ENCODE results near the gene CLGN. TPM values are rescaled to one million over a fixed set of nuclear protein-coding genes. Genes with fewer than 3 reads are reported as not detected.
"Not testable (repeated sequence)": the region's sequence is repeated elsewhere in the genome, so short reads cannot be mapped to it uniquely, and the experiment has no call there.

CLGN gene
- polyA plus RNA-seq, 4 donors: 0.38 to 0.88 TPM; not detected in 2

DNA sequence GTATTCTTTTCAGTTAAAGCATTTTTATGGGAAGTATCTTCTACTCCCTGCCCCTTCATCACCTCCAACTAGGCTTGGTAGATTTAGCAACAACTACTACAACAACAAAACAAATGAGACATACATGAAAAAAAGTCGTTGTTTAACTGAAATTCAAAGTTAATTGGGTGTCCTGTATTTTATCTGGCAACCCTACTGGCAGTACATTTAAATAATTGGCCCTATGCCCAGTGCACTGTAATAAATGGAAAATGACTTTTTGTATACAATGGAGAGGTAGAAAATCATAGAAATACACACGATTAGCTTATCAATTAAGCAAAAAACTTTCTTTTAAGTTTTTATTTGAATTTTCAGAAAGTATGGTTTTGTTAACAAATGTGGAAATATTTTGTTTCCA is 21.4 kb upstream of the CLGN start:
- peak in 1 of 2 donors; percentile 21 for DNase-seq

GRCh38 chr4:140448162-140448561 is 20.7 kb upstream of the CLGN start:
- H3K9me3 ChIP-seq (ENCODE audit: control insufficient read depth in 2 of 2, insufficient read depth in 1 of 2, low read depth in 1 of 2, low read length in 1 of 2): no peaks in the 10 kb centered on the region
- 56 to 62% (median 60%) methylated on average over 3 of the region's 3 CpGs for WGBS, 3 donors

More for the DNA sequence above, 21.4 kb upstream of the CLGN start:
- Histone ChIP-seq H3K36me3 (ENCODE audit: control insufficient read depth in 3 of 3, insufficient read depth in 2 of 3, low read depth in 1 of 3, low read length in 3 of 3) (no peaks in the 10 kb centered on the region), H3K9me3 (ENCODE audit: control insufficient read depth in 2 of 2, insufficient read depth in 1 of 2, low read depth in 1 of 2, low read length in 1 of 2) (no peaks in the 10 kb centered on the region), H3K4me3 (ENCODE audit: low read depth in 1 of 3, low read length in 3 of 3) (no peak overlapping the region), H3K27ac (ENCODE audit: low read depth in 1 of 3, low read length in 2 of 3) (no peak overlapping the region), H3K27me3 (ENCODE audit: control insufficient read depth in 3 of 3, insufficient read depth in 3 of 3, low read length in 3 of 3) (no peaks in the 10 kb centered on the region), H3K4me1 (ENCODE audit: control insufficient read depth in 3 of 3, insufficient read depth in 2 of 3, low read depth in 1 of 3, low read length in 2 of 3) (no peaks in the 10 kb centered on the region)
- WGBS, 3 donors: 11 to 26% (median 11%) methylated on average over 2 of the region's 2 CpGs
- no peak for FAIRE-seq

GRCh38 chr4:140444347-140444746 is 16.9 kb upstream of the CLGN start:
- not testable (repeated sequence) for H3K9me3 ChIP-seq (ENCODE audit: control insufficient read depth in 2 of 2, insufficient read depth in 1 of 2, low read depth in 1 of 2, low read length in 1 of 2); H3K27ac ChIP-seq (ENCODE audit: low read depth in 1 of 3, low read length in 2 of 3); DNase-seq; H3K27me3 ChIP-seq (ENCODE audit: control insufficient read depth in 3 of 3, insufficient read depth in 3 of 3, low read length in 3 of 3); H3K36me3 ChIP-seq (ENCODE audit: control insufficient read depth in 3 of 3, insufficient read depth in 2 of 3, low read depth in 1 of 3, low read length in 3 of 3); FAIRE-seq; H3K4me1 ChIP-seq (ENCODE audit: control insufficient read depth in 3 of 3, insufficient read depth in 2 of 3, low read depth in 1 of 3, low read length in 2 of 3); H3K4me3 ChIP-seq (ENCODE audit: low read depth in 1 of 3, low read length in 3 of 3)
- 77 to 88% (median 87%) methylated on average over 4 of the region's 4 CpGs for WGBS, 3 donors

More at GRCh38 chr4:140448162-140448561, 20.7 kb upstream of the CLGN start:
- Histone ChIP-seq H3K27ac (ENCODE audit: low read depth in 1 of 3, low read length in 2 of 3) (no peak overlapping the region), H3K4me3 (ENCODE audit: low read depth in 1 of 3, low read length in 3 of 3) (no peak overlapping the region), H3K4me1 (ENCODE audit: control insufficient read depth in 3 of 3, insufficient read depth in 2 of 3, low read depth in 1 of 3, low read length in 2 of 3) (no peaks in the 10 kb centered on the region), H3K27me3 (ENCODE audit: control insufficient read depth in 3 of 3, insufficient read depth in 3 of 3, low read length in 3 of 3) (no peaks in the 10 kb centered on the region), H3K36me3 (ENCODE audit: control insufficient read depth in 3 of 3, insufficient read depth in 2 of 3, low read depth in 1 of 3, low read length in 3 of 3) (no peaks in the 10 kb centered on the region)
- FAIRE-seq (no peak), DNase-seq (no peak)

DNA sequence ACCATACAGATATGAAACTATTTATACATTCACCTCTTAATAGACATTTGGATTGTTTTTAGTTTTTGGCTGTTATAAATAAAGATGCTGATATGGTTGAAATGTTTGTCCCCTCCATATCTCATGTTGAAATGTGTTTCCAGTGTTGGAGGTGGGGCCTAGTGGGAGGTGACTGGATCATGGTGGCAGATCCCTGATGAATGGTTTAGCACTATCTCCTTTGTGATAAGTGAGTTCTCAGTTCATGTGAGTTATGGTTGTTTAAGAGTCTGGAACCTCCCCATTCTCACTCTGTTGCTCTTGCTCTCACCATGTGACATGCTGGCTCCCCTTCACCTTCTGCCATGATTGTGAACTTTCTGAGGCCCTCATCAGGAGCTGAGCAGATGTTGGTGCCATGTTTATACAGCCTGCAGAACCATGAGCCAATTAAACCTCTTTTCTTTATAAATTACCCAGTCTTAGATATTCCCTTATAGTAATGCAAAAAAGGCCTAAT is 12.2 kb upstream of the CLGN start:
- no peaks in the 10 kb centered on the region for H3K9me3 ChIP-seq (ENCODE audit: control insufficient read depth in 2 of 2, insufficient read depth in 1 of 2, low read depth in 1 of 2, low read length in 1 of 2)
- DNase-seq (no peak), FAIRE-seq (no peak)
- no peaks in the 10 kb centered on the region for H3K4me1 ChIP-seq (ENCODE audit: control insufficient read depth in 3 of 3, insufficient read depth in 2 of 3, low read depth in 1 of 3, low read length in 2 of 3)
- no peak overlapping the region for H3K4me3 ChIP-seq (ENCODE audit: low read depth in 1 of 3, low read length in 3 of 3)
- no peak overlapping the region for H3K27ac ChIP-seq (ENCODE audit: low read depth in 1 of 3, low read length in 2 of 3)
- no peaks in the 10 kb centered on the region for H3K27me3 ChIP-seq (ENCODE audit: control insufficient read depth in 3 of 3, insufficient read depth in 3 of 3, low read length in 3 of 3)
- H3K36me3 ChIP-seq (ENCODE audit: control insufficient read depth in 3 of 3, insufficient read depth in 2 of 3, low read depth in 1 of 3, low read length in 3 of 3): no peaks in the 10 kb centered on the region

DNA sequence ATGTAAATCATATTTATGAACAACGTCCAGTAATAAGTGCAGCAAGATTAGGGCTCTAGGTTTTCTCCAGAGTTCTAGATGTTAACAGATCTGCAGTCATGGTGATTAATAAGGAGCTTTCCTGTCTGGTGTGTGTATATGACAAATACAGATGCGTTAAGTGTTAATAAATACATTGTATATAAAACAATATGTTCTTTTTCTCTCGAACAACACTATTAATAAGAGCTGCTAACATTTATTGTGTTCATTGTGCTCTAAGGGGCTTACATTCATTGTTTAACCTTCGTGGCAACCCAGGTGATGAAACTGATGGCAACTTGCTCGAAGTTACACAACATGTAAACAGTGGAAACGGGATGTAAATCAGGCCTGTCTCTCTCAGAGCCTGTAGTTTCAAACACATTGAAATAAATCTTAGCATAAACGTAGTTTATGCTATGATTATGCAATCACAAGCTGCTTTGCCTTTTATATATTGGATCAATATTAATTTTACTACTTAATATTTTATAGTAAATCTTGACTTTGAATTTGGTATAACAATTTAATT is 547 bp upstream of the CLGN start:
- no peaks in the 10 kb centered on the region for H3K36me3 ChIP-seq (ENCODE audit: control insufficient read depth in 3 of 3, insufficient read depth in 2 of 3, low read depth in 1 of 3, low read length in 3 of 3)
- no peak for FAIRE-seq
- H3K27ac ChIP-seq (ENCODE audit: low read depth in 1 of 3, low read length in 2 of 3): no peak overlapping the region
- peaks cover 0 to 14% (median 0%) of the 10 kb centered on the region in 3 donors for H3K27me3 ChIP-seq (ENCODE audit: control insufficient read depth in 3 of 3, insufficient read depth in 3 of 3, low read length in 3 of 3)
- peak overlapping the region; percentile 5 to 65 (median 61) for H3K4me3 ChIP-seq (ENCODE audit: low read depth in 1 of 3, low read length in 3 of 3)
- no peaks in the 10 kb centered on the region for H3K9me3 ChIP-seq (ENCODE audit: control insufficient read depth in 2 of 2, insufficient read depth in 1 of 2, low read depth in 1 of 2, low read length in 1 of 2)
- no peak for DNase-seq
- H3K4me1 ChIP-seq (ENCODE audit: control insufficient read depth in 3 of 3, insufficient read depth in 2 of 3, low read depth in 1 of 3, low read length in 2 of 3): no peaks in the 10 kb centered on the region
- WGBS, 3 donors: 37 to 47% (median 44%) methylated on average over 7 of the region's 7 CpGs

DNA sequence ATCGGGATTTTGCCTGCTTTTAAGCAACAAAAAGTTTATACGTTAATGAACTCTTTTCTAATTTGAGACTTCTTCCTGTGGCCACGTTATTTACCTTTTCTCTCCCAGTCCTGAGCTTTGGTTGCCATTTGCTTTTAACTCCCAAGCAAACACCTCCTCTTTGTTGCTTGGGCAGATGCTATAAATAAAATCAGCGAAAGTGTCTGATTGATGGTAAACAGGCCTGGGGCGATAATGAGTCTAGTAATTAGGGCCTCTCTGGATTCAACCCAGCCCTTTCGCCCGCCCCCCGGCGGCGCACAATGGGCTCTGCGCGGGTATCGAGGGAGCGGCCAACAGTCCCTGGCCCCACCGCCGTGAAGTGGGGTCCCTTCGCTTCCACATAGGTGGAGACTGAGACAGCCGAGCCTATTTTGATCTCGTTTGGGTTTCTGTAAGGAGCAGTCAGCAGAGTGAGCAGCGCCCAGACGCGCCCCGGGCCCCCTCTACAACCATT is 790 bp downstream of the CLGN start:
- H3K9me3 ChIP-seq (ENCODE audit: control insufficient read depth in 2 of 2, insufficient read depth in 1 of 2, low read depth in 1 of 2, low read length in 1 of 2): no peaks in the 10 kb centered on the region
- H3K4me1 ChIP-seq (ENCODE audit: control insufficient read depth in 3 of 3, insufficient read depth in 2 of 3, low read depth in 1 of 3, low read length in 2 of 3): no peaks in the 10 kb centered on the region
- DNase-seq: no peak
- FAIRE-seq: no peak
- peak overlapping the region in 2 of 3 donors; percentile 61 to 65 for H3K4me3 ChIP-seq (ENCODE audit: low read depth in 1 of 3, low read length in 3 of 3)
- no peaks in the 10 kb centered on the region for H3K36me3 ChIP-seq (ENCODE audit: control insufficient read depth in 3 of 3, insufficient read depth in 2 of 3, low read depth in 1 of 3, low read length in 3 of 3)
- H3K27me3 ChIP-seq (ENCODE audit: control insufficient read depth in 3 of 3, insufficient read depth in 3 of 3, low read length in 3 of 3): peaks cover 0 to 14% (median 0%) of the 10 kb centered on the region in 3 donors
- no peak overlapping the region for H3K27ac ChIP-seq (ENCODE audit: low read depth in 1 of 3, low read length in 2 of 3)
- WGBS, 3 donors: 8 to 12% (median 9%) methylated on average over 19 to 23 of the region's 23 CpGs

GRCh38 chr4:140423106-140423505 is 4.3 kb downstream of the CLGN start:
- FAIRE-seq: no peak
- Histone ChIP-seq H3K36me3 (ENCODE audit: control insufficient read depth in 3 of 3, insufficient read depth in 2 of 3, low read depth in 1 of 3, low read length in 3 of 3) (no peaks in the 10 kb centered on the region), H3K9me3 (ENCODE audit: control insufficient read depth in 2 of 2, insufficient read depth in 1 of 2, low read depth in 1 of 2, low read length in 1 of 2) (no peaks in the 10 kb centered on the region), H3K4me3 (ENCODE audit: low read depth in 1 of 3, low read length in 3 of 3) (no peak overlapping the region), H3K27me3 (ENCODE audit: control insufficient read depth in 3 of 3, insufficient read depth in 3 of 3, low read length in 3 of 3) (peaks cover 0 to 14% (median 0%) of the 10 kb centered on the region in 3 donors), H3K27ac (ENCODE audit: low read depth in 1 of 3, low read length in 2 of 3) (no peak overlapping the region), H3K4me1 (ENCODE audit: control insufficient read depth in 3 of 3, insufficient read depth in 2 of 3, low read depth in 1 of 3, low read length in 2 of 3) (no peaks in the 10 kb centered on the region)
- DNase-seq: no peak

- 85 to 89% (median 88%) methylated on average over 20 to 32 of the region's 32 CpGs for WGBS, 3 donors
- H3K27me3 ChIP-seq (ENCODE audit: control insufficient read depth in 3 of 3, insufficient read depth in 3 of 3, low read length in 3 of 3); DNase-seq; H3K9me3 ChIP-seq (ENCODE audit: control insufficient read depth in 2 of 2, insufficient read depth in 1 of 2, low read depth in 1 of 2, low read length in 1 of 2); H3K4me1 ChIP-seq (ENCODE audit: control insufficient read depth in 3 of 3, insufficient read depth in 2 of 3, low read depth in 1 of 3, low read length in 2 of 3); H3K27ac ChIP-seq (ENCODE audit: low read depth in 1 of 3, low read length in 2 of 3); FAIRE-seq; H3K4me3 ChIP-seq (ENCODE audit: low read depth in 1 of 3, low read length in 3 of 3); H3K36me3 ChIP-seq (ENCODE audit: control insufficient read depth in 3 of 3, insufficient read depth in 2 of 3, low read depth in 1 of 3, low read length in 3 of 3): not testable (repeated sequence)
These were observed 14.1 kb downstream of the CLGN start for GRCh38 chr4:140413130-140413969.

All from small intestine (tissue), 7 donors.